CMK (cell line): ENCODE data around the gene DROSHA.

Experiments used
- DNase-seq: peaks from one replicate; pipeline ENCODE4 v3.0.0-alpha.2; 2010; ENCODE audit warnings: low read depth

Gene DROSHA

GRCh38 chr5:31464081-31464480, 67.8 kb downstream of the DROSHA start:
- no peak for DNase-seq

GRCh38 chr5:31463351-31463750, 68.5 kb downstream of the DROSHA start:
- DNase-seq = no peak

- DNase-seq = no peak
Measured at GRCh38 chr5:31459594-31459993, 72.3 kb downstream of the DROSHA start.

- DNase-seq = no peak
Measured at GRCh38 chr5:31455172-31455571, 76.7 kb downstream of the DROSHA start.

- no peak for DNase-seq
Measured at GRCh38 chr5:31453522-31453921, 78.4 kb downstream of the DROSHA start.

- DNase-seq = no peak
Measured at GRCh38 chr5:31452314-31452713, 79.6 kb downstream of the DROSHA start.

- DNase-seq = no peak
Measured at GRCh38 chr5:31449962-31450361, 81.9 kb downstream of the DROSHA start.

- DNase-seq = no peak
Measured at GRCh38 chr5:31449174-31449573, 82.7 kb downstream of the DROSHA start.

- DNase-seq = no peak
Measured at GRCh38 chr5:31445041-31445600, 86.8 kb downstream of the DROSHA start.

- DNase-seq = no peak
Measured at GRCh38 chr5:31443572-31443971, 88.3 kb downstream of the DROSHA start.

- no peak for DNase-seq
Measured at GRCh38 chr5:31442058-31442745, 89.7 kb downstream of the DROSHA start.

- DNase-seq = no peak
Measured at GRCh38 chr5:31436851-31437250, 95.0 kb downstream of the DROSHA start.

- no peak for DNase-seq
Measured at GRCh38 chr5:31435730-31436129, 96.2 kb downstream of the DROSHA start.

GRCh38 chr5:31434898-31435297, 97.0 kb downstream of the DROSHA start:
- no peak for DNase-seq

- no peak for DNase-seq
Measured at GRCh38 chr5:31433229-31433628, 98.7 kb downstream of the DROSHA start.

- no peak for DNase-seq
Measured at GRCh38 chr5:31427724-31428309, 104.1 kb downstream of the DROSHA start.

GRCh38 chr5:31427013-31427723, 104.7 kb downstream of the DROSHA start:
- no peak for DNase-seq

- no peak for DNase-seq
Measured at GRCh38 chr5:31421806-31422586, 109.9 kb downstream of the DROSHA start.

GRCh38 chr5:31417512-31417911, 114.4 kb downstream of the DROSHA start:
- no peak for DNase-seq

- DNase-seq = no peak
Measured at GRCh38 chr5:31416547-31416946, 115.3 kb downstream of the DROSHA start.

GRCh38 chr5:31415960-31416359, 115.9 kb downstream of the DROSHA start:
- DNase-seq = no peak
